ENCODE results near the gene RC3H2. TPM values are rescaled to one million over a fixed set of nuclear protein-coding genes. Genes with fewer than 3 reads are reported as not detected.

Gene RC3H2
- total RNA-seq, 1 donor from 2014 or later, result 56.7 TPM

- Mint-ChIP-seq H3K27me3 (ENCODE audit: insufficient read depth, low read depth) (peaks cover 2% of the 10 kb centered on the region), H3K4me3 (no peak overlapping the region), H3K27ac (no peak overlapping the region), H3K36me3 (no peaks in the 10 kb centered on the region), H3K9me3 (peaks cover 7% of the 10 kb centered on the region), H3K4me1 (no peaks in the 10 kb centered on the region)
- Histone ChIP-seq H3K4me3 (no peak overlapping the region), H3K79me2 (ENCODE audit: low read depth) (no peaks in the 10 kb centered on the region), H2AFZ (replicated peaks) (no peak overlapping the region), H3F3A (ENCODE audit: low read depth) (no peaks in the 10 kb centered on the region), H4K20me1 (ENCODE audit: low read depth) (no peaks in the 10 kb centered on the region), H3K27ac (no peak overlapping the region), H3K36me3 (no peaks in the 10 kb centered on the region), H3K27me3 (no peaks in the 10 kb centered on the region), H3K9me3 (ENCODE audit: low read depth) (no peaks in the 10 kb centered on the region), H3K9ac (no peak overlapping the region), H3K4me2 (no peak overlapping the region), H3K4me1 (no peaks in the 10 kb centered on the region)
- TF ChIP-seq EZH2 (IDR thresholded peaks at IDR 0.05) (no peak), CTCF (IDR thresholded peaks at IDR 0.05) (no peak), EZH2phosphoT487 (IDR thresholded peaks at IDR 0.05) (no peak)
- DNase-seq (ENCODE audit: low spot score), result no peak
These were observed 98.5 kb downstream of the RC3H2 start for GRCh38 chr9:122806661-122807060.

- no peak within 1 kb of the TSS for H3K4me2 ChIP-seq
- no peaks in the 10 kb centered on the region for H4K20me1 ChIP-seq (ENCODE audit: low read depth)
- no peak within 1 kb of the TSS for H3K27ac ChIP-seq
- Mint-ChIP-seq H3K4me3 (no peak within 1 kb of the TSS), H3K27me3 (ENCODE audit: insufficient read depth, low read depth) (peaks cover 4% of the 10 kb centered on the region), H3K36me3 (no peaks in the 10 kb centered on the region), H3K9me3 (no peaks in the 10 kb centered on the region), H3K27ac (no peak within 1 kb of the TSS), H3K4me1 (no peaks in the 10 kb centered on the region)
- no peaks in the 10 kb centered on the region for H3K9me3 ChIP-seq (ENCODE audit: low read depth)
- no peak within 1 kb of the TSS for H3K4me3 ChIP-seq
- H3K36me3 ChIP-seq, result no peaks in the 10 kb centered on the region
- TF ChIP-seq CTCF (IDR thresholded peaks at IDR 0.05) (no peak), EZH2 (IDR thresholded peaks at IDR 0.05) (no peak), EZH2phosphoT487 (IDR thresholded peaks at IDR 0.05) (no peak)
- H3F3A ChIP-seq (ENCODE audit: low read depth), result no peaks in the 10 kb centered on the region
- H3K27me3 ChIP-seq, result no peaks in the 10 kb centered on the region
- DNase-seq (ENCODE audit: low spot score), result no peak
- H3K79me2 ChIP-seq (ENCODE audit: low read depth), result no peaks in the 10 kb centered on the region
- H3K9ac ChIP-seq, result no peak within 1 kb of the TSS
- H3K4me1 ChIP-seq, result no peaks in the 10 kb centered on the region
- no peak within 1 kb of the TSS for H2AFZ ChIP-seq (replicated peaks)
These were observed 104.8 kb downstream of the RC3H2 start, which contains the start of gene OR1K1 for GRCh38 chr9:122800066-122801060. Gene OR1K1, plus strand, starts transcription at chr9:122800123. Its CDS starts 0 bp downstream, at chr9:122800123.

- Histone ChIP-seq H3K9me3 (ENCODE audit: low read depth) (no peaks in the 10 kb centered on the region), H3K27me3 (no peaks in the 10 kb centered on the region), H3K4me1 (no peaks in the 10 kb centered on the region), H2AFZ (replicated peaks) (no peak overlapping the region), H3K27ac (no peak overlapping the region), H3K4me2 (no peak overlapping the region), H3K36me3 (no peaks in the 10 kb centered on the region), H3K4me3 (no peak overlapping the region), H4K20me1 (ENCODE audit: low read depth) (no peaks in the 10 kb centered on the region), H3K9ac (no peak overlapping the region), H3K79me2 (ENCODE audit: low read depth) (no peaks in the 10 kb centered on the region), H3F3A (ENCODE audit: low read depth) (no peaks in the 10 kb centered on the region)
- no peak for DNase-seq (ENCODE audit: low spot score)
- H3K4me3 Mint-ChIP-seq, result no peak overlapping the region
- no peaks in the 10 kb centered on the region for H3K9me3 Mint-ChIP-seq
- H3K27me3 Mint-ChIP-seq (ENCODE audit: insufficient read depth, low read depth), result peaks cover 6% of the 10 kb centered on the region
- no peaks in the 10 kb centered on the region for H3K4me1 Mint-ChIP-seq
- no peak for TF ChIP-seq EZH2phosphoT487 (IDR thresholded peaks at IDR 0.05)
- TF ChIP-seq CTCF (IDR thresholded peaks at IDR 0.05), result no peak
- TF ChIP-seq EZH2 (IDR thresholded peaks at IDR 0.05), result no peak
- no peaks in the 10 kb centered on the region for H3K36me3 Mint-ChIP-seq
- no peak overlapping the region for H3K27ac Mint-ChIP-seq
These were observed 107.7 kb downstream of the RC3H2 start for GRCh38 chr9:122797316-122798063.

Small RNAs within 50 kb of the gene (small RNA-seq; reads per million reads assigned to genes)
- gene RNY1P15 (not detected), gene SNORD90 (392 reads per million, percentile 99 among the genes with 10 or more reads in this experiment)

Other genes starting within 250 kb of the RC3H2 start
- not detected in 2 replicates for gene OR1B1, start 247.7 kb downstream of the RC3H2 start, total RNA-seq (ENCODE audit: low replicate concordance)
- gene OR1L1, start 243.6 kb downstream of the RC3H2 start, total RNA-seq (ENCODE audit: low replicate concordance), result not detected in 2 replicates
- gene OR1L3, start 230.2 kb downstream of the RC3H2 start, total RNA-seq (ENCODE audit: low replicate concordance), result not detected in 2 replicates
- gene OR1L4, start 181.4 kb downstream of the RC3H2 start, total RNA-seq (ENCODE audit: low replicate concordance), result not detected in 2 replicates
- not detected in 2 replicates for gene OR1L6, start 163.1 kb downstream of the RC3H2 start, total RNA-seq (ENCODE audit: low replicate concordance)
- gene OR5C1, start 116.4 kb downstream of the RC3H2 start, total RNA-seq (ENCODE audit: low replicate concordance), result not detected in 2 replicates
- gene OR1K1, start 105.2 kb downstream of the RC3H2 start, total RNA-seq (ENCODE audit: low replicate concordance), result not detected in 2 replicates
- gene PDCL, start 76.8 kb downstream of the RC3H2 start, total RNA-seq (ENCODE audit: low replicate concordance), result 43.4 and 55.2 TPM in 2 replicates
- 18.0 and 23.7 TPM in 2 replicates for gene ZBTB6, start 8.0 kb upstream of the RC3H2 start, total RNA-seq (ENCODE audit: low replicate concordance)
- 9.0 and 15.5 TPM in 2 replicates for gene ZBTB26, start 26.2 kb upstream of the RC3H2 start, total RNA-seq (ENCODE audit: low replicate concordance)
- gene RABGAP1, start 35.7 kb upstream of the RC3H2 start, total RNA-seq (ENCODE audit: low replicate concordance), result 48.5 and 55.2 TPM in 2 replicates
- 0.59 and 6.4 TPM in 2 replicates for gene GPR21, start 128.3 kb upstream of the RC3H2 start, total RNA-seq (ENCODE audit: low replicate concordance)